ENCODE data around the gene RAB11A.

GRCh38 chr15:65926899-65927298 is 57.6 kb downstream of the RAB11A start:
- no peak for TF ChIP-seq FOXJ3 (CRISPR knock-in tag; IDR thresholded peaks at IDR 0.05)
- TF ChIP-seq ZBTB33 (CRISPR knock-in tag; IDR thresholded peaks at IDR 0.05): no peak
- no peak for TF ChIP-seq CGGBP1 (CRISPR knock-in tag; IDR thresholded peaks at IDR 0.05)
- no peak for TF ChIP-seq SIN3A (IDR thresholded peaks at IDR 0.05; ENCODE audit: borderline replicate concordance in 2 of 2, control insufficient read depth in 1 of 2, low read depth in 2 of 2, low read length in 2 of 2)
- TF ChIP-seq MTA3 (IDR thresholded peaks at IDR 0.05; ENCODE audit: borderline replicate concordance): no peak
- no peak for TF ChIP-seq POLR2A (conservative IDR thresholded peaks at IDR 0.05)
- TF ChIP-seq PHF8 (IDR thresholded peaks at IDR 0.05; ENCODE audit: borderline replicate concordance, low read length): no peak
- no peak for TF ChIP-seq CBX5 (IDR thresholded peaks at IDR 0.05; ENCODE audit: borderline replicate concordance, low read depth)

Measured in K562 (cell line).